HG03097 (cell line): ENCODE data around the gene INSRR.
A peak's percentile ranks its signal among the peaks of the same experiment; 100 is the strongest.

ENCODE experiments used
- ATAC-seq: cut with Tn5 transposase; IDR thresholded peaks from one replicate; pipeline ENCODE4 v1.9.1; 2021; ENCODE audit not compliant: unreplicated experiment, low FRiP score

Gene INSRR

GRCh38 chr1:156809711-156810366 is 49.1 kb downstream of the INSRR start:
- ATAC-seq, result no peak

GRCh38 chr1:156809281-156809680 is 49.6 kb downstream of the INSRR start:
- ATAC-seq, result no peak

- ATAC-seq, result no peak
Measured at GRCh38 chr1:156808186-156809030, 50.5 kb downstream of the INSRR start.

GRCh38 chr1:156807627-156808026 is 51.3 kb downstream of the INSRR start:
- no peak for ATAC-seq

- no peak for ATAC-seq
Measured at GRCh38 chr1:156806512-156807440, 52.1 kb downstream of the INSRR start.

GRCh38 chr1:156805766-156806511 is 53.0 kb downstream of the INSRR start:
- no peak for ATAC-seq

GRCh38 chr1:156804572-156805243 is 54.2 kb downstream of the INSRR start:
- ATAC-seq, result no peak

GRCh38 chr1:156804026-156804425 is 54.9 kb downstream of the INSRR start:
- ATAC-seq, result no peak

GRCh38 chr1:156803086-156803851 is 55.6 kb downstream of the INSRR start:
- ATAC-seq, result no peak

GRCh38 chr1:156802421-156802935 is 56.4 kb downstream of the INSRR start:
- ATAC-seq, result no peak

- ATAC-seq, result no peak
Measured at GRCh38 chr1:156801409-156802121, 57.4 kb downstream of the INSRR start.

GRCh38 chr1:156797212-156797871 is 61.6 kb downstream of the INSRR start:
- ATAC-seq, result peak; percentile 68

GRCh38 chr1:156796340-156797097 is 62.4 kb downstream of the INSRR start:
- ATAC-seq, result no peak

- no peak for ATAC-seq
Measured at GRCh38 chr1:156795787-156796186, 63.1 kb downstream of the INSRR start.

GRCh38 chr1:156795374-156795733 is 63.6 kb downstream of the INSRR start:
- no peak for ATAC-seq

- ATAC-seq, result no peak
Measured at GRCh38 chr1:156794506-156795373, 64.2 kb downstream of the INSRR start.
